RKO (cell line): Measurements from ENCODE around the gene AVL9.
"Not testable (repeated sequence)": the region's sequence is repeated elsewhere in the genome, so short reads cannot be mapped to it uniquely, and the experiment has no call there.

Experiments
- DNase-seq: peaks from one replicate; pipeline ENCODE4 v3.0.0-alpha.2; 2016; ENCODE audit warnings: low spot score

The AVL9 gene

DNA sequence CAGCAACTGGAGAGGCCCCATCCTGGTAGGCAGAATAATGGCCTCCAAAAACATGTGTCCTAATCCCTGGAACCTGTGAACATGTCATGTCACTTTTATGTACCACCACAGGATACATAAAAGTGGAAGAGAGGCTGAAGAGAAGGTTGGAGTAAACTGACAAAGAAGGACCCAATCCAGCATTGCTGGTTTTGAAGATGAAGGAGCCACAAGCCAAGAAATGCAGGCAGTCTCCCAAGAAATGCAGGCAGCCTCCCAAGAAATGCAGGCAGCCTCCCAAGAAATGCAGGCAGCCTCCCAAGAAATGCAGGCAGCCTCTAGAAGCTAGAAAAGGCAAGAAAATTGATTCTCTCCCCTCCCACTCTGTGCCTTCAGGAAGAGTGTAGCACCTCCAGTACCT lies 142.3 kb downstream of the AVL9 start:
- not testable (repeated sequence) for DNase-seq
